ENCODE data around the gene RNU6-9. TPM values are rescaled to one million over a fixed set of nuclear protein-coding genes. Genes with fewer than 3 reads are reported as not detected.
A peak's percentile ranks its signal among the peaks of the same experiment; 100 is the strongest.

RNU6-9 gene
- total RNA-seq, 1 donor from 2014 or later, result not detected

- no peak for DNase-seq (ENCODE audit: extremely low spot score, unreplicated experiment)
- no peak for TF ChIP-seq CTCF (conservative IDR thresholded peaks at IDR 0.05)
- Mint-ChIP-seq H3K27me3 (no peaks in the 10 kb centered on the region), H3K36me3 (no peaks in the 10 kb centered on the region), H3K4me1 (ENCODE audit: unreplicated experiment) (peaks cover 3% of the 10 kb centered on the region), H3K4me3 (peak overlapping the region; percentile 11), H3K9me3 (no peaks in the 10 kb centered on the region), H3K27ac (no peak overlapping the region)
Measured at GRCh38 chr19:902446-903226, 9.4 kb downstream of the RNU6-9 start.

GRCh38 chr19:903266-903797, 10.0 kb downstream of the RNU6-9 start:
- Mint-ChIP-seq H3K4me1 (ENCODE audit: unreplicated experiment) (peaks cover 3% of the 10 kb centered on the region), H3K27me3 (no peaks in the 10 kb centered on the region), H3K36me3 (no peaks in the 10 kb centered on the region), H3K4me3 (no peak overlapping the region), H3K9me3 (no peaks in the 10 kb centered on the region), H3K27ac (no peak overlapping the region)
- TF ChIP-seq CTCF (conservative IDR thresholded peaks at IDR 0.05), result no peak
- no peak for DNase-seq (ENCODE audit: extremely low spot score, unreplicated experiment)

- H3K27ac Mint-ChIP-seq, result no peak overlapping the region
- no peak overlapping the region for H3K4me3 Mint-ChIP-seq
- H3K9me3 Mint-ChIP-seq, result no peaks in the 10 kb centered on the region
- no peaks in the 10 kb centered on the region for H3K36me3 Mint-ChIP-seq
- H3K27me3 Mint-ChIP-seq, result no peaks in the 10 kb centered on the region
- DNase-seq (ENCODE audit: extremely low spot score, unreplicated experiment), result no peak
- no peak for TF ChIP-seq CTCF (conservative IDR thresholded peaks at IDR 0.05)
- H3K4me1 Mint-ChIP-seq (ENCODE audit: unreplicated experiment), result peaks cover 9% of the 10 kb centered on the region
Measured at GRCh38 chr19:904545-904944, 11.3 kb downstream of the RNU6-9 start.

- H3K9me3 Mint-ChIP-seq, result no peaks in the 10 kb centered on the region
- H3K27me3 Mint-ChIP-seq, result no peaks in the 10 kb centered on the region
- TF ChIP-seq CTCF (conservative IDR thresholded peaks at IDR 0.05), result no peak
- peaks cover 12% of the 10 kb centered on the region for H3K4me1 Mint-ChIP-seq (ENCODE audit: unreplicated experiment)
- no peak overlapping the region for H3K27ac Mint-ChIP-seq
- no peak for DNase-seq (ENCODE audit: extremely low spot score, unreplicated experiment)
- no peaks in the 10 kb centered on the region for H3K36me3 Mint-ChIP-seq
- no peak overlapping the region for H3K4me3 Mint-ChIP-seq
Measured at GRCh38 chr19:906480-906879, 13.2 kb downstream of the RNU6-9 start.

GRCh38 chr19:907183-907853, 14.0 kb downstream of the RNU6-9 start:
- no peaks in the 10 kb centered on the region for H3K9me3 Mint-ChIP-seq
- no peak for TF ChIP-seq CTCF (conservative IDR thresholded peaks at IDR 0.05)
- no peak overlapping the region for H3K4me3 Mint-ChIP-seq
- H3K27me3 Mint-ChIP-seq, result no peaks in the 10 kb centered on the region
- peaks cover 12% of the 10 kb centered on the region for H3K4me1 Mint-ChIP-seq (ENCODE audit: unreplicated experiment)
- H3K36me3 Mint-ChIP-seq, result no peaks in the 10 kb centered on the region
- no peak for DNase-seq (ENCODE audit: extremely low spot score, unreplicated experiment)
- H3K27ac Mint-ChIP-seq, result no peak overlapping the region

All from type B pancreatic cell (in vitro differentiated cells).